Liver (tissue), 9 donors: Measurements from ENCODE around the gene SPHK2. TPM values are rescaled to one million over a fixed set of nuclear protein-coding genes. Genes with fewer than 3 reads are reported as not detected.

Source experiments
- DNase-seq: peaks from one replicate; pipeline ENCODE4 v3.0.0-alpha.2; 2017; ENCODE audit warnings: low spot score
- H3K27ac ChIP-seq, 2 donors: one replicate each; pipeline ENCODE4 v1.7.0; 2013; ENCODE audit warnings: inconsistent platforms in 2 of 2, low read length in 2 of 2, control low read depth in 1 of 2, low read depth in 1 of 2, mild to moderate bottlenecking in 1 of 2
- H3K27me3 ChIP-seq, 4 donors: one replicate each; pipeline versions ENCODE4 v1.6.1 to v1.7.0; 2013; ENCODE audit warnings: low read length in 3 of 4, inconsistent platforms in 1 of 4, mild to moderate bottlenecking in 1 of 4, moderate library complexity in 1 of 4; ENCODE audit not compliant: control insufficient read depth in 4 of 4, insufficient read depth in 4 of 4
- H3K36me3 ChIP-seq, 4 donors: one replicate each; pipeline versions ENCODE4 v1.6.1 to v1.7.0; 2013; ENCODE audit warnings: low read length in 3 of 4, mild to moderate bottlenecking in 3 of 4, low read depth in 1 of 4, moderate library complexity in 1 of 4; ENCODE audit not compliant: control insufficient read depth in 4 of 4, insufficient read depth in 3 of 4
- H3K4me1 ChIP-seq, 4 donors: one replicate each; pipeline versions ENCODE4 v1.6.1 to v1.7.0; 2013; ENCODE audit warnings: low read length in 3 of 4, mild to moderate bottlenecking in 3 of 4, moderate library complexity in 1 of 4; ENCODE audit not compliant: control insufficient read depth in 4 of 4, insufficient read depth in 4 of 4
- H3K4me3 ChIP-seq, 3 donors: one replicate each; pipeline versions ENCODE4 v1.6.1 to v1.7.0; 2013; ENCODE audit warnings: low read length in 3 of 3, control low read depth in 1 of 3, low read depth in 1 of 3, mild to moderate bottlenecking in 1 of 3
- H3K9ac ChIP-seq, 2 donors: one replicate each; pipeline ENCODE4 v1.7.0; 2013; ENCODE audit warnings: low read length in 2 of 2, mild to moderate bottlenecking in 2 of 2, moderate library complexity in 2 of 2, control low read depth in 1 of 2, low read depth in 1 of 2
- H3K9me3 ChIP-seq, 4 donors: one replicate each; pipeline versions ENCODE4 v1.6.1 to v1.7.0; 2013; ENCODE audit warnings: low read length in 3 of 4; ENCODE audit not compliant: control insufficient read depth in 4 of 4
- CTCF ChIP-seq: fragments of 150-350 bp; IDR thresholded peaks from 2 replicates; pipeline ENCODE4 v1.5.1; 2017; ENCODE audit warnings: improper control_type of control experiment, low read depth, low read length; ENCODE audit not compliant: missing input control
- EGR1 ChIP-seq, 2 donors: IDR thresholded peaks; 2 replicates each; pipeline ENCODE4 v1.6.1; 2016 to 2018; ENCODE audit warnings: antibody characterized with exemption in 2 of 2, low read depth in 2 of 2
- FOXA1 ChIP-seq: IDR thresholded peaks from 2 replicates; pipeline ENCODE4 v1.6.1; 2016; ENCODE audit warnings: antibody characterized with exemption
- FOXA2 ChIP-seq: IDR thresholded peaks from 2 replicates; pipeline ENCODE4 v1.6.1; 2016; ENCODE audit warnings: antibody characterized with exemption
- GABPA ChIP-seq, 2 donors: IDR thresholded peaks in 1 of 2; conservative IDR thresholded peaks in 1 of 2; 2 replicates each; pipeline ENCODE4 v1.6.1; 2016; ENCODE audit warnings: antibody characterized with exemption in 2 of 2, mild to moderate bottlenecking in 1 of 2, moderate library complexity in 1 of 2
- HNF4A ChIP-seq, 2 donors: conservative IDR thresholded peaks; 2 replicates each; pipeline ENCODE4 v1.6.1; 2016; ENCODE audit warnings: antibody characterized with exemption in 2 of 2, mild to moderate bottlenecking in 2 of 2
- HNF4G ChIP-seq: IDR thresholded peaks from 2 replicates; pipeline ENCODE4 v1.6.1; 2016; ENCODE audit warnings: antibody characterized with exemption
- JUND ChIP-seq, 2 donors: IDR thresholded peaks; 2 replicates each; pipeline ENCODE4 v1.6.1; 2016; ENCODE audit warnings: antibody characterized with exemption in 2 of 2
- MAX ChIP-seq: IDR thresholded peaks from 2 replicates; pipeline ENCODE4 v1.6.1; 2016; ENCODE audit warnings: antibody characterized with exemption
- NR2F2 ChIP-seq: IDR thresholded peaks from 2 replicates; pipeline ENCODE4 v1.6.1; 2016; ENCODE audit warnings: antibody characterized with exemption
- RAD21 ChIP-seq, 2 donors: IDR thresholded peaks; 2 replicates each; pipeline ENCODE4 v1.6.1; 2016; ENCODE audit warnings: antibody characterized with exemption in 2 of 2, mild to moderate bottlenecking in 2 of 2
- REST ChIP-seq: IDR thresholded peaks from 2 replicates; pipeline ENCODE4 v1.6.1; 2016; ENCODE audit warnings: antibody characterized with exemption, mild to moderate bottlenecking
- RXRA ChIP-seq, 2 donors: IDR thresholded peaks; 2 replicates each; pipeline ENCODE4 v1.6.1; 2017 to 2018; ENCODE audit warnings: antibody characterized with exemption in 2 of 2, mild to moderate bottlenecking in 1 of 2
- SP1 ChIP-seq: IDR thresholded peaks from 2 replicates; pipeline ENCODE4 v1.6.1; 2018; ENCODE audit warnings: antibody characterized with exemption, mild to moderate bottlenecking
- TAF1 ChIP-seq: conservative IDR thresholded peaks from 2 replicates; pipeline ENCODE4 v1.6.1; 2016; ENCODE audit warnings: antibody characterized with exemption, mild to moderate bottlenecking
- YY1 ChIP-seq: IDR thresholded peaks from 2 replicates; pipeline ENCODE4 v1.6.1; 2016; ENCODE audit warnings: antibody characterized with exemption, mild to moderate bottlenecking
- ZBTB33 ChIP-seq: IDR thresholded peaks from 2 replicates; pipeline ENCODE4 v1.6.1; 2016; ENCODE audit warnings: antibody characterized with exemption
- WGBS: extraction: QIAGEN DNeasy Blood & Tissue Kit; methylation state at CpG from one replicate; pipeline ENCODE4 v1.1.7; 2013; 5-methylcytosine and 5-hydroxymethylcytosine counted together
- polyA plus RNA-seq, 2 donors: library from polyadenylated mRNA; stranded (reverse) in 1 of 2; unstranded in 1 of 2; fragments of 200-250 nt in 1 of 2; fragments of >200 nt in 1 of 2; fragmentation: Nextera tagmentation in 1 of 2; extraction: Ambion mirVana in 1 of 2; gene quantifications; one replicate each; pipeline versions ENCODE4 v1.2.1 to v1.2.3, GENCODE V29; 2013 to 2015
- total RNA-seq, 2 donors: library from RNA; depleted of rRNA; stranded (reverse); fragments of >200 nt; gene quantifications; one replicate each; pipeline ENCODE4 v1.2.3, GENCODE V29; 2014
- TF ChIP-seq, protein P1 (sequence below): IDR thresholded peaks from 2 replicates; pipeline ENCODE4 v1.6.1; 2016; ENCODE audit warnings: antibody characterized with exemption
- donor health status: healthy.
- donor health status: healthy.
- donor health status: healthy.
- donor health status: healthy.
- donor health status: healthy.

Gene SPHK2
- total and polyA plus RNA-seq, 4 donors: 9.6 to 17.3 (median 12.3) TPM

DNA sequence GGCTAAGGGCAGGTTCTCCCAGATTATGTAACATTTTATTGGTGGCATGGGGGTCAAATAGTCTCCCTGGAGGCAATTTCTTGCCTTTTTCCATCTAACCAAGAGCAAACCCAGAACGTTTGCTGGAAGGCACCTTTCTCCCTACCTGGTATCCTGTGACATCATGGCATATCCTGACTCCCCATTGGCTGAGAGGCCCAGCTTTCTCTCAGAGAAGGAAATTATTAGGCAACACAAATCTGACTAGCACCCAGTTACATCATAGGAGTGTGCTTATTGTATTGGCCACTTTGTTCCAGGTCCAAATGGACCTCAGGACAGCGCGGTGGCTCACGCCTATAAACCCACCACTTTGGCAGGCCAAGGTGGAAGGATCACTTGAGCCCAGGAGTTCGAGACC, 40.5 kb downstream of the SPHK2 start:
- H3K27ac ChIP-seq: no peak overlapping the region
- no peak for DNase-seq
- WGBS: 77% methylated on average over 5 of the region's 5 CpGs

GRCh38 chr19:48660852-48661710, 41.8 kb downstream of the SPHK2 start:
- H3K27ac ChIP-seq: peak overlapping the region; percentile 13 to 31
- DNase-seq: peak; percentile 73
- peaks cover 0 to 2% (median 0%) of the 10 kb centered on the region in 4 donors for H3K4me1 ChIP-seq
- H3K9ac ChIP-seq: peak overlapping the region in 1 of 2 donors; percentile 28
- TF ChIP-seq SP1: peak; percentile 45
- TF ChIP-seq FOXA2: no peak
- peak; percentile 49 for TF ChIP-seq NR2F2
- peak in 1 of 2 donors; percentile 59 for TF ChIP-seq JUND (IDR thresholded peaks at IDR 0.05)
- no peaks in the 10 kb centered on the region for H3K9me3 ChIP-seq
- 67% methylated on average over 35 of the region's 35 CpGs for WGBS
- no peaks in the 10 kb centered on the region for H3K27me3 ChIP-seq
- H3K36me3 ChIP-seq: no peaks in the 10 kb centered on the region
- no peak overlapping the region for H3K4me3 ChIP-seq

More for the DNA sequence above, 40.5 kb downstream of the SPHK2 start:
- Histone ChIP-seq H3K36me3 (no peaks in the 10 kb centered on the region), H3K9ac (no peak overlapping the region), H3K4me3 (no peak overlapping the region), H3K9me3 (no peaks in the 10 kb centered on the region), H3K4me1 (peaks cover 0 to 2% (median 0%) of the 10 kb centered on the region in 4 donors), H3K27me3 (no peaks in the 10 kb centered on the region)
- no peak for TF ChIP-seq FOXA1
- TF ChIP-seq HNF4G: no peak

- Histone ChIP-seq H3K36me3 (no peaks in the 10 kb centered on the region), H3K27me3 (no peaks in the 10 kb centered on the region), H3K9me3 (no peaks in the 10 kb centered on the region), H3K27ac (no peak overlapping the region), H3K4me3 (no peak overlapping the region), H3K4me1 (peaks cover 0 to 2% (median 0%) of the 10 kb centered on the region in 4 donors), H3K9ac (no peak overlapping the region)
- no peak for TF ChIP-seq RXRA (IDR thresholded peaks at IDR 0.05)
- no peak for TF ChIP-seq YY1
- TF ChIP-seq FOXA1: no peak
- no peak for TF ChIP-seq CTCF
- no peak for TF ChIP-seq HNF4A (conservative IDR thresholded peaks at IDR 0.05)
- TF ChIP-seq MAX: no peak
- no peak for TF ChIP-seq REST
- no peak for TF ChIP-seq FOXA2
- no peak for TF ChIP-seq SP1
- no peak for TF ChIP-seq GABPA (IDR thresholded peaks at IDR 0.05 in 1 of 2, conservative IDR thresholded peaks at IDR 0.05 in 1 of 2)
- TF ChIP-seq NR2F2: no peak
- TF ChIP-seq EGR1 (IDR thresholded peaks at IDR 0.05; ENCODE audit: low read depth in 2 of 2): no peak
- TF ChIP-seq RAD21 (IDR thresholded peaks at IDR 0.05): no peak
- TF ChIP-seq HNF4G: no peak
- no peak for TF ChIP-seq TAF1
- TF ChIP-seq, protein P1, sequence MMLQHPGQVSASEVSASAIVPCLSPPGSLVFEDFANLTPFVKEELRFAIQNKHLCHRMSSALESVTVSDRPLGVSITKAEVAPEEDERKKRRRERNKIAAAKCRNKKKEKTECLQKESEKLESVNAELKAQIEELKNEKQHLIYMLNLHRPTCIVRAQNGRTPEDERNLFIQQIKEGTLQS: no peak
- TF ChIP-seq JUND (IDR thresholded peaks at IDR 0.05): no peak
- no peak for TF ChIP-seq ZBTB33
- no peak for DNase-seq
- 90% methylated on average over 50 of the region's 50 CpGs for WGBS
Observed at GRCh38 chr19:48661711-48662090, 42.4 kb downstream of the SPHK2 start.
